Motor neuron (in vitro differentiated cells): Measurements from ENCODE around the gene ABCC5. TPM values are rescaled to one million over a fixed set of nuclear protein-coding genes. Genes with fewer than 3 reads are reported as not detected.
A peak's percentile ranks its signal among the peaks of the same experiment; 100 is the strongest.

Experiments used
- ATAC-seq, 8 experiments: fragments of 200-7000 bp; cut with Tn5 transposase; replicated peaks in 6 of 8; 2 replicates each; pipeline ENCODE4 v1.8.0; 2021; ENCODE audit warnings: mild to moderate bottlenecking in 8 of 8, moderate library complexity in 8 of 8
- H3K27ac ChIP-seq, 2 donors: fragments of 250-450 bp; sonication (Bioruptor Pico); 2 replicates each; pipeline ENCODE4 v1.9.0; 2021; ENCODE audit warnings: antibody characterized with exemption in 2 of 2, mild to moderate bottlenecking in 2 of 2, moderate library complexity in 1 of 2
- H3K4me1 ChIP-seq, 2 donors: fragments of 250-450 bp; sonication (Bioruptor Pico); replicated peaks in 1 of 2; 2 replicates each; pipeline ENCODE4 v1.6.1; 2021; ENCODE audit warnings: antibody characterized with exemption in 2 of 2, mild to moderate bottlenecking in 2 of 2, moderate library complexity in 1 of 2
- H3K4me3 ChIP-seq, 5 donors: fragments of 250-450 bp; sonication (Bioruptor Pico); 2 replicates each; pipeline ENCODE4 v1.9.0; 2021; ENCODE audit warnings: antibody characterized with exemption in 5 of 5, mild to moderate bottlenecking in 5 of 5, moderate library complexity in 4 of 5
- WGBS, 10 experiments: fragments of 450-650 bp; shearing (Covaris generic); methylation state at CpG; one replicate each; pipeline ENCODE4 v1.0.0; 2022; 5-methylcytosine and 5-hydroxymethylcytosine counted together
- in situ Hi-C, 9 experiments: fragments of 400-800 bp; cut with MboI; loops; one replicate each; pipeline ENCODE4 v1.15.0; 2021; ENCODE audit warnings: low sequenced_read_pairs in 9 of 9, low pct_unique_long_range_greater_than_20kb in 2 of 9; ENCODE audit not compliant: unreplicated experiment in 9 of 9
- total RNA-seq, 8 experiments: library from RNA; unstranded; fragments of 300-600 nt; gene quantifications; 2 replicates each; pipeline versions ENCODE4 v1.2.3 to v1.2.4, GENCODE V29; 2022

The ABCC5 gene
- total RNA-seq, 8 experiments from 2014 or later = 25.7 to 93.7 (median 36.4) TPM

DNA sequence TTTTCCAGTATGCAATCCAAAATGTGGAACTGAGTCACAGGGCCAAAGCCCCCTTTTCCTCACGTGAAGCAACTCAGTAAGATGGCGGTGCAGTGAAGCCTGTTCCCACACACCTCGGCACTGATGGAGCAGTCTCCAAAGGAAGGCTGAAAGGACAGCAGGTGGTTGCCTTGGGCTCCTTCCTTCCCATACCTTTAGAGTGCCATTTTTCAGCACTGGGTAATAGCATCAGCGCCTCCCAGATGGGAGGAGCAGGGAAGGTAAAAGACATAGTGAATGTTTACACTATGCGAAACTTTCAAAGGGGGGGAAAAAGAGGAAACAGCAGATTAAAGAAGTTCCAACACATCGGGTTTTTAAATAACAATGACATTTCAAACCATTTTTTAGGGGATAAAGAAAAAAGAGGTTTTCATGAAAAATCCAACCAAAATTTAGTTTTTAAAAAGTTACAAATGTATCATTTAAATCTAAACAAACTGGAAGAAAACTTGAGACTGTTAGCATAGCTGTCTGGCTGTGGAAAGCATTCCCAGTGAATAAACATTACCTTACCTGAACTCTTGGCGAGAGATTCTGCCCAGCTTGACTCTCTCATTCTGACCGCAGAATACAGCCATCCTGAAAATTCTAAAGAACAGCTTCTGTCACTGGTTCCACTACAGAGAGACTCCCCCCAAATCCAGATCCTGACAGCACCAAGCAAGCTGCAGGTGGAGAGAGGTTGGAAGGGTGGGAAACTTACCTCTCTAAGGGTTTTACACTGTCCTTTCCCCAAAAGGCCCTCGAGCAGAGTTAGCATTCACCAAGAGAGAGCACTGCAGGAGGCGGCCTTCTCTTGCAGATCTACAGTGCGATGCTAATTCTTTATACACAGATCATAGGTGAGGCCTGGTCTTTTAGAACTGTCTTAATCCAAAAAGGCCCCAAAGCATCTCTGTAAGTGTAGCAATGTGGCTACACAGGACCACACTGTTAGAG is 32.6 kb downstream of the ABCC5 start:
- peaks cover 4 to 20% of the 10 kb centered on the region in 2 donors for H3K4me1 ChIP-seq
- WGBS, 10 experiments = 76 to 97% (median 87%) methylated on average over 2 to 10 of the region's 11 CpGs
- no peak overlapping the region for H3K4me3 ChIP-seq
- no peak for ATAC-seq
- in situ Hi-C loops = no loop called here
- H3K27ac ChIP-seq = no peak overlapping the region

DNA sequence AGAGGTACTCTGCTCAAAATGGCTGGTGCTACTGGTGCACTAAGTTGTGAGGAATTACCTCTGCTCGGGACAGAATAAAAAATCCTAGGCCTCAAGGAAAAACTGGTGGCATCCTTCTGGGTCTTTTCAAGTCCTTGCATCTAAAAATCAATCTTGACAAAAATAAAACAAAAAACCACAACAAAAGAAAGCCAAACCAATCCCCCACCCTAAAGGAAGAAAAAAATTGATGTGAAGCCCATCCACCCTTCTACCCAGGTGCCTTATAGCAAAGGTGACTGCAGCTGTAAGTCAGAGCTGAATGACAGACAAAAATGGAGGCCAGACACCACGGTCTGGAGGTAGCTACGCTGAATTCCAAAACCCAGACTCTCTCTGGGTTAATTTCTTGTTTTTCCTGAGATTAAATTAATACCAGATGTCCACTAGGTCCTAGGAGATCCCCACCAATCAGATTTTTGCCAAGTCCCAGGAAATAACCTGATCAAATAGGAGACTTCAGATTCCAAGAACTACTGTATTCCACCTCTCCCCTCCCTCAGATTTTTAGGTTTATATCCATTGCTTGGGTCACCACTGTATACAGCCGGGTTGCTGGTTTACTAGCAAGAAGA is 33.5 kb downstream of the ABCC5 start:
- 56 to 100% (median 91%) methylated on average over 1 to 4 of the region's 4 CpGs for WGBS, 10 experiments
- Histone ChIP-seq H3K27ac (no peak overlapping the region), H3K4me3 (no peak overlapping the region), H3K4me1 (peaks cover 4 to 20% of the 10 kb centered on the region in 2 donors)
- in situ Hi-C loops = no loop called here
- no peak for ATAC-seq

DNA sequence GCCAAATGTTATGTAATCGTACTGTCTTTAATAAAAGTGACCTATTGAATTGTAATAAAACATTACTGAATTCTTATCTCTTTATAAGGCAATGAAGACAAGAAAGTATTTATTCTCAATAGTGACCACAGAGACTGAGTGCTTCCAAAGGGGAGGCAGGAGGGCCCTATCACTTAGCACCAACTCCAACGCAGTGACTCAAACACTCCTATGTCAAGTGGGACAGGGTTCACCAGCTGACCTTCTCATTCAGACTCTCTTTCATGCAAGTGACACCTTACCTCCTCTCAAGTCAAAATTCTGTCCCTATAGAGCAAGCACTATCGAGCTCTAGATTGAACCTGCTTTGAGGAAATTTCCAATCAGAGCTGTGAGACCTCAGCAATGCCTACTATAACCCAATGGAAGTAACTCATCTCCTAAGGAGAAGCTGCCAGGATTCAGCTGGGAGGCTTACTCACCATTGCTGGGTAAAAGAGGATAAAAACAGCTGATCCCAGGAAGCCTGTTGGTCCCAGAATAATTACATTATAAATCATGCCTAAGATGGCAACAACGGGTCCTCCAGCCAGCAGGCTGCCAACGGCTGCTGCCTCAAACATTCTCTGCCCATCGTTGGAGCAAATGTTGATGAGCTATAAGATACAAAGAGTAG is 35.6 kb downstream of the ABCC5 start:
- WGBS, 10 experiments = 62 to 100% (median 76%) methylated on average over 1 to 6 of the region's 6 CpGs; no CpG with 5 or more reads in 2 of the 10 experiments
- in situ Hi-C loops = no loop called here
- peak in 4 of 8 experiments; percentile 31 to 86 (median 62) for ATAC-seq
- Histone ChIP-seq H3K4me1 (peaks cover 4 to 20% of the 10 kb centered on the region in 2 donors), H3K27ac (no peak overlapping the region), H3K4me3 (no peak overlapping the region)

DNA sequence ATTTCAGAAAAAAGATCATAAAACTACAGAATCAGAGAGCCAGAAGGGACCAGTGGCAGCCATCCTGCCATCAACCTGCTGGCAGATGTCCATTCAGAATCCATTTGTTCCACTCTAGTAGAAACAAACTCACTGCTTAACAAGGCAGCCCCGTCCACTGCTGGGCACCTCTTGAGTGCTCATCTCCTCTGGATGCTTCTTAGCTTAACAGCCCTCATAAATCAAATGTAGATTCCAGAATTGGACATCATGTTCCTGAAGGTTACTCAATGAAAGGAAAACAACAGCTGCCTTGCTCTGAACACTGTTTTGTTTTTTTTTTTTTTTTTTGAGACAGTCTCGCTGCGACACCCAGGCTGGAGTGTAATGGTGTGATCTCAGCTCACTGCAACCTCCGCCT is 37.3 kb downstream of the ABCC5 start:
- 44 to 100% (median 90%) methylated on average over 1 to 4 of the region's 4 CpGs; no CpG with 5 or more reads in 2 of the 10 experiments for WGBS, 10 experiments
- in situ Hi-C loops = no loop called here
- H3K27ac ChIP-seq = no peak overlapping the region
- H3K4me3 ChIP-seq = no peak overlapping the region
- H3K4me1 ChIP-seq = peaks cover 4 to 20% of the 10 kb centered on the region in 2 donors
- ATAC-seq = peak in 5 of 8 experiments; percentile 34 to 89 (median 72)

DNA sequence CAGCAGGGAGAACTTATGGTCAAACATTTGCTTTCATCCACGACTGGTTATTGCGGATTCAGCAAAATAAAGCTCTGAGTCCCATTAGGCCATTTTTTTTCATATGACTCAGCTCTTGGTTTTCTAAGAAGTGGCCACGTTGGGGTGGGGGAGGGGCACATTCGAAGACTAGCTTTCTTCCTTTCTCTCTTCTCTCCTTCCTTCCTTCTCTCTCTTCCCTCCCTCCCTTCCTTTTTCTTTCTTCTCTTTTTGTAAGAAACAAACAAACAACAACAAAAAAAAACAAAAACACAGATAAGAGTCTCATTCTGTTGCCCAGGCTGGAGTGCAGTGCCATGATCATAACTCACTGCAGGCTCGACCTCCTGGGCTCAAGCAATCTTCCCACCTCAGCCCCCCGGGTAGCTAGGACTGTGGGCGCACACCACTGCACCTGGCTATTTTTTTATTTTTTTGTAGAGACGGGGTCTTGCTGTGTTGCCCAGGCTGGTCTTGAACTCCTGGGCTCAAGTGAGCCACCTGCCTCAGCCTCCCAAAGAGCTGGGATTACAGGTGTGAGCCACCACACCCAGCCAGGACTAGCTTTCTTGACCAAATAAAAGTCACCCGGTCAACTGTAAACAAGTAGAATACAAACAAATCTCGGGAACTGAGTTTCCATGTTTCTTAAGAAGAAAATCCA is 41.6 kb downstream of the ABCC5 start:
- 67 to 96% (median 92%) methylated on average over 2 to 9 of the region's 10 CpGs; no CpG with 5 or more reads in 1 of the 10 experiments for WGBS, 10 experiments
- in situ Hi-C loops = no loop called here
- ATAC-seq = no peak
- H3K4me3 ChIP-seq = no peak overlapping the region
- no peak overlapping the region for H3K27ac ChIP-seq
- H3K4me1 ChIP-seq = peaks cover under 1 to 4% of the 10 kb centered on the region in 2 donors

DNA sequence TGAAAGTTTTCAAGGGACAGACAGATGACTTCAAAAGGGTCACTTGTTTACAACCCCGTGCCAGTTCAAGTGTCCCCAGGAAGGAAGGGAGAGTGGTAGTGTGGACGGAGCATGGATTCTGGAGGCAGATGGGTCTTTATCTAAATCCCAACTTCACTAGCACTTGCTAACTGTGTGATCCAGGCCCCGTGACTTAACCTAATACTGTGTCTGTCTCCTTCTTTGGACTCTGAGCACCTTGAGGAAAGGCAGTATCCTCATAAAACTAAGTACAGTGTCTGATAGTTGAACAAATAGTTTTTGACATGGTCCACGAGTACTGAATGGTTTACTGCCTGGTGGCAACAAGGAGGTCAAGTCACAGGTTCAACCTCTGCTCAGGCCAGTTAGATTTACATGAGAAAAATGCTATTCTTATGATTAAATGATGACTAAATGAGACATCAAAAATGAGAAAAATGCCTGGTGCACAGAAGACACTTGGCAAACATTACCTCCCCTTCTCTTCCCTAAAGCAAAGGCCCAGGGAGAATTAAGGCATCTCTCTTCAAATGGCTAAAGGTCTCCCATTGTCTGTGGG is 48.9 kb downstream of the ABCC5 start:
- Histone ChIP-seq H3K4me1 (no peaks in the 10 kb centered on the region), H3K27ac (no peak overlapping the region), H3K4me3 (no peak overlapping the region)
- 62 to 90% (median 80%) methylated on average over 1 to 4 of the region's 4 CpGs; no CpG with 5 or more reads in 3 of the 10 experiments for WGBS, 10 experiments
- no peak for ATAC-seq
- in situ Hi-C loops = no loop called here

DNA sequence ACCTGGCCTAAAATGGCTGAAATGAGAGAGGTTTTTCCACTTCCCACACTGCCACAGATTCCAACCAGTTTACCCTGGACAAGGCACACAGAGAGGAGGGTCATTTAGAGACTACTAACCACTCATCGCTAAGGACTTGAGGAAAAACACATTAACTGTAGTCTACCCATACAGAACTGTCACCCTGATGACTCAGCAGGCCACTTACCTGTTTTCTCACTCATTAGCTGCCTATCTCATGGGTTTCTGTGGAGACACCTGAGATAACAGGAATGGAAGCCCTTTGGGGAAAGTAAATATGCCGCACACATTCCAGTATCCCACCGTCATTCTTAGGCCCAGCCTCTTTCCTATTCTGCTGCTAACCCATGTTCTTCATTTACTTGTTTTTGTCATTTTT is 50.0 kb downstream of the ABCC5 start:
- no peak overlapping the region for H3K4me3 ChIP-seq
- in situ Hi-C loops = no loop called here
- no peaks in the 10 kb centered on the region for H3K4me1 ChIP-seq
- WGBS, 10 experiments = 71 to 100% (median 83%) methylated on average over 1 to 3 of the region's 3 CpGs; no CpG with 5 or more reads in 2 of the 10 experiments
- no peak for ATAC-seq
- no peak overlapping the region for H3K27ac ChIP-seq

DNA sequence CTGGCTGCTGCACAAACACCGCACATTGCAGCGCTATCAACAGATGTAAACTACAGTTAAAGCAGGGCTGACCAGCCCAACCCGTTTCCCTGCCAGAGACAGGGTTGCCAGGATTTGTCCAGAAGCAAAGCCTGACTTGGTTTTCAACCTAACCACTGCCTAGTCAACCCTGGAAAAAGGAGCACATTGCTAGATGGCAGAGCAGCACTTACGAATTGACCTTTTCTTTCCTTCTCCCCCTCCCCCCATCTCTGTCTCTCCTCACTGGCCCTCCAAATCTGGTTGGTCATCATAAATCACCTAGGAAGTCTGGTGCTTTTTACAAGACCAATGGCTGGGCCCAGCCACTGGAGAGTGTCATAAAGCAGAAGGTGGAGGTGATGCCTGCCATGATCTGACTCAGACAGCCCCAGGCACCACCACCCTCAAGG is 51.3 kb downstream of the ABCC5 start:
- Histone ChIP-seq H3K4me1 (no peaks in the 10 kb centered on the region), H3K27ac (no peak overlapping the region), H3K4me3 (no peak overlapping the region)
- in situ Hi-C loops = no loop called here
- 83 to 100% (median 88%) methylated on average over 2 to 4 of the region's 4 CpGs; no CpG with 5 or more reads in 5 of the 10 experiments for WGBS, 10 experiments
- no peak for ATAC-seq

DNA sequence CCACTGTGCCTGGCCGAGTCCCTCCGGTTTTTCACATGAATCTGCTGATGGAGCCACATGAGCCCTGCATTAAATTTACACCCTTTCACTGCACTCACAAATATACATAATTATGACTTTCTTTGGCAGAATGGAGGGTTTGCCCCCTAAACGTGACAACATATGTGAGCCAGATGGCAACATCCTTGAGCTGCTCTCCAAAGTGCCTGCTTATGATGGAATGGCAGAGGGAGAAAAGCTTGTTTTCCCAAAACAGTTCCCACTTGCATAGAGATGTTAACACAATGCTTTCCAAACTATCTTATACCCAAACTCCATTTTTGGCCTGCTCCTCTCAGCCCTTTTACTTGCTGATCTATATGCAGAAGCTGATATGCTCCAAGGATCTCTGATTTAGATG is 54.9 kb downstream of the ABCC5 start:
- no peak overlapping the region for H3K27ac ChIP-seq
- H3K4me1 ChIP-seq = no peaks in the 10 kb centered on the region
- ATAC-seq = peak in 1 of 8 experiments; percentile 86
- in situ Hi-C loops = no loop called here
- H3K4me3 ChIP-seq = no peak overlapping the region
- WGBS, 10 experiments = 0 to 100% (median 97%) methylated on average over 1 to 3 of the region's 3 CpGs; no CpG with 5 or more reads in 4 of the 10 experiments

DNA sequence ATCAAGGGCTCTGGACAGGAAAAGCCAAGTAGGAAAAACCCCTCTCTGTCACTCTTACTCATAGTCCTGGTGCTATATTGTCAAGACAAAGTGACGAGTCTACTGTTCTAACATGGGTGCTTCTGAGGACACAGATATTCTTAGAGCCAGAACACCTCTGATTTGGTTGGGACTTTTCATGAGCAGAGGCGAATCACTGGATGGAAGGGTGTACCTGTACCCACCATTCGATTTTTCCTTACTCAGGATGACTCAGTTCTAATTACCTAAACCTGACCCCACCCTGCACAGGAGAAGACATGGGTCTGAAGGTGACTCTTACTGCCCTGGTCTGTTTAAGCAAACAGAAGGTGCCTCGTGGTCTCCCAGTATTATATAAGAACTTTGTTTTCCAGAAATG is 58.5 kb downstream of the ABCC5 start:
- in situ Hi-C loops = no loop called here
- ATAC-seq = peak in 1 of 8 experiments; percentile 18

DNA sequence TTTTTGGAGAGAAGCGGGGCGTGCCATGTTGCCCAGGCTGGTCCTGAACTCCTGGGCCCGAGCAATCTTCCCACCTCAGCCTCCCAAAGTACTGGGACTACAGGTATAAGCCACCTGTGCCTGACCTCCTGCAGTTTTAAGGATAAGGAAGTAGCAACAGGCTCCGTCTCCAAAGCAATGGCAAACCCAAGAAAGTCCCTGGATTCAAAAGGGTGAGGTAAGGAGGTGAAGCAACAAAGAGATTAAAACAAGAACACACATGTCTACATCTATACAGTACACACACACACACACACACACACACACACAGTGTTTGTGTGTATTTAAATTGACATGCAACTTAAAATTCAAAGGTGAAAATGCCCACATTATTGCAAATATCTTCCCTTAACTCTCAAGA is 58.9 kb downstream of the ABCC5 start:
- 83 to 100% (median 100%) methylated on average over 1 to 2 of the region's 4 CpGs; no CpG with 5 or more reads in 5 of the 10 experiments for WGBS, 10 experiments
- no peak for ATAC-seq
- H3K4me3 ChIP-seq = no peak overlapping the region
- in situ Hi-C loops = no loop called here
- no peak overlapping the region for H3K27ac ChIP-seq
- peaks cover 0 to 6% of the 10 kb centered on the region in 2 donors for H3K4me1 ChIP-seq

More for the DNA sequence above, 58.5 kb downstream of the ABCC5 start:
- H3K4me3 ChIP-seq = no peak overlapping the region
- peaks cover 0 to 6% of the 10 kb centered on the region in 2 donors for H3K4me1 ChIP-seq
- no peak overlapping the region for H3K27ac ChIP-seq
- 50 to 100% (median 95%) methylated on average over 1 to 4 of the region's 4 CpGs; no CpG with 5 or more reads in 1 of the 10 experiments for WGBS, 10 experiments

DNA sequence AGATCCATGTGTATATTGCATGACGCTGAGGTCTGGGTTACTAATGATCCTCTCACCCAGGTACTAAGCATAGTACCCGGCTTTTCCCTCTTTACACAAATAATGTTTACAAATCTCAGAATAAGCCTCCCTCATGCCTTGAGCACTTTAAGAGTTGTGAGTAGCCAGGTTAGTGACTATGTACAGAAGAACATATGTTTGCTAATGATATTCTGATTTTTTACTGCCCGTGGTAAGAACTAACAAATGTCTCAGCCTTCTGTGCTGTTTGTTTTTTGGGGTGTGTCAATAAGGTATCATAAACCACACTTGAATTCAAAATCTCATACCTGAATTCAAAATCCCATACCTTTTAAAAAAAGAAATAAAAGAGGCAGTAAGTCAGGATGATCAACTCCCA is 59.5 kb downstream of the ABCC5 start:
- Histone ChIP-seq H3K4me1 (peaks cover 0 to 6% of the 10 kb centered on the region in 2 donors), H3K4me3 (no peak overlapping the region), H3K27ac (no peak overlapping the region)
- ATAC-seq = peak in 1 of 8 experiments; percentile 66
- 0 to 100% (median 79%) methylated on average over 1 to 3 of the region's 3 CpGs; no CpG with 5 or more reads in 2 of the 10 experiments for WGBS, 10 experiments
- in situ Hi-C loops = no loop called here
